Parathyroid adenoma (tissue), 2 donors: ENCODE data around the gene RNFT2.

Experiments used
- H2AFZ ChIP-seq: fragments of 300-600 bp; sonication (generic); one replicate; pipeline ENCODE4 v1.7.0; 2017; ENCODE audit warnings: antibody characterized with exemption, mild to moderate bottlenecking
- H3K27ac ChIP-seq: fragments of 300-600 bp; sonication (generic); one replicate; pipeline ENCODE4 v1.7.0; 2017
- H3K27me3 ChIP-seq: fragments of 300-600 bp; sonication (generic); one replicate; pipeline ENCODE4 v1.7.0; 2017; ENCODE audit warnings: low read length; ENCODE audit not compliant: control insufficient read depth, insufficient read depth
- H3K36me3 ChIP-seq: fragments of 300-600 bp; sonication (generic); one replicate; pipeline ENCODE4 v1.7.0; 2017; ENCODE audit warnings: low read length; ENCODE audit not compliant: control insufficient read depth, insufficient read depth
- H3K4me1 ChIP-seq: fragments of 300-600 bp; sonication (generic); one replicate; pipeline ENCODE4 v1.7.0; 2017; ENCODE audit warnings: control low read depth
- H3K4me2 ChIP-seq: fragments of 300-600 bp; sonication (generic); one replicate; pipeline ENCODE4 v1.7.0; 2017; ENCODE audit warnings: low read length
- H3K4me3 ChIP-seq: fragments of 300-600 bp; sonication (generic); one replicate; pipeline ENCODE4 v1.7.0; 2017; ENCODE audit warnings: low read depth, low read length
- H3K79me2 ChIP-seq: fragments of 300-600 bp; sonication (generic); one replicate; pipeline ENCODE4 v1.7.0; 2017; ENCODE audit warnings: control low read depth
- H3K9ac ChIP-seq: fragments of 300-600 bp; sonication (generic); one replicate; pipeline ENCODE4 v1.7.0; 2017; ENCODE audit warnings: mild to moderate bottlenecking
- H3K9me3 ChIP-seq: fragments of 300-600 bp; sonication (generic); one replicate; pipeline ENCODE4 v1.7.0; 2017; ENCODE audit warnings: low read length; ENCODE audit not compliant: control insufficient read depth
- TF ChIP-seq, protein P1 (sequence below): fragments of 300-600 bp; sonication (generic); IDR thresholded peaks from one replicate; pipeline ENCODE4 v1.7.0; 2017; ENCODE audit warnings: antibody characterized with exemption, mild to moderate bottlenecking
- donor health status: primary hyperparathyroidism.

RNFT2 gene, protein sequence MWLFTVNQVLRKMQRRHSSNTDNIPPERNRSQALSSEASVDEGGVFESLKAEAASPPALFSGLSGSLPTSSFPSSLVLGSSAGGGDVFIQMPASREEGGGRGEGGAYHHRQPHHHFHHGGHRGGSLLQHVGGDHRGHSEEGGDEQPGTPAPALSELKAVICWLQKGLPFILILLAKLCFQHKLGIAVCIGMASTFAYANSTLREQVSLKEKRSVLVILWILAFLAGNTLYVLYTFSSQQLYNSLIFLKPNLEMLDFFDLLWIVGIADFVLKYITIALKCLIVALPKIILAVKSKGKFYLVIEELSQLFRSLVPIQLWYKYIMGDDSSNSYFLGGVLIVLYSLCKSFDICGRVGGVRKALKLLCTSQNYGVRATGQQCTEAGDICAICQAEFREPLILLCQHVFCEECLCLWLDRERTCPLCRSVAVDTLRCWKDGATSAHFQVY

DNA sequence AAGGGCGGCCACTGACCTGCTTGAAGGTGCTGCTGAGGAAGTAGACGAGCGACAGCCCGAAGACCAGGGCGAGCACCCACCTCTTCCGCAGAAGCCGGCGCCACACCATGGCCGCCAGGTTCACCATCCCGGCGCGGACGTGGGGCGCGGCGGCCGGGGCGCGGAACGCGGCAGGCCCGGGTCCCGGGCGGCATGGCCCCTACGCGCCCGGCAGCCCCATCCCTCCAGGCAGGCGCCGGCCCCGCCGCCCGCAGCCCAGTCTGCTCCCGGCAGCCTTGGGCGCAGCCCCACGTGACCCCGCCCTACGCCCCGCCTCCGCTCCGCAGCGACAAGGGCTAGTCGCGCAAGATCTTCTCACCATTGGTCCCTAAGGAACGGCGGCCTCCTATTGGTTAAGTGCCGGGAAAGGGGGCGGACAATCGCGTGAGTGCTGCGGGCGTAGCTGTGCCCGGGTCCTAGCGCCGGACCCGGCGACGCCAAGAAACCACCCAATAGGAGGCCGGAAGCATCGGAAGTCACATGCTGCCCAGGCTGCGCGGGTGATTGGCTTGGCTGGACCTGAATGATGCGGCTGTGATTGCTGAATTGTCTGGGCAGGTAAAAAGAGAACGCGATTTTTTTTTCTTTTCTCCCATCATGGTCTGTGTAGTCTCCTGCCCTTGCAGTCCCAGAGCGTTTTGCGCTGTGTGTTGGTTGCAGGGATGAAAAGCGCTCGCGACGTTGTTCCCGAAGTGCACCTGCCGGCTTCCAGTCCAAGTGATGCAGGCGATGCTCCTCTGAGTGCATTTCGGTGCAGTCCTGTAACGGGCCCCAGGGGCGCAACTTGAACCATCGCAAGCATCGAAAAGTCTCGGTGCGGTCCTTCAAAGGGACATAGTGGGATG is at the start of gene RNFT2, which contains the start of gene SPRING1:
Gene RNFT2, plus strand, starts transcription at position 542 of the 884 bp plus-strand sequence. CDS start 2,183 bp downstream, outside the sequence.
Gene SPRING1, minus strand, starts transcription at position 296 of the 884 bp plus-strand sequence. Its CDS starts 169 bp downstream, at position 127.
- Histone ChIP-seq H3K27ac (no peak within 1 kb of the TSS), H2AFZ (peak within 1 kb of the TSS; percentile 77), H3K9ac (no peak within 1 kb of the TSS), H3K4me3 (peak within 1 kb of the TSS; percentile 70), H3K4me1 (peaks cover 3% of the 10 kb centered on the region), H3K36me3 (no peaks in the 10 kb centered on the region), H3K79me2 (peaks cover 8% of the 10 kb centered on the region), H3K27me3 (no peaks in the 10 kb centered on the region), H3K4me2 (peak within 1 kb of the TSS; percentile 84), H3K9me3 (no peaks in the 10 kb centered on the region)
- TF ChIP-seq, protein P1, sequence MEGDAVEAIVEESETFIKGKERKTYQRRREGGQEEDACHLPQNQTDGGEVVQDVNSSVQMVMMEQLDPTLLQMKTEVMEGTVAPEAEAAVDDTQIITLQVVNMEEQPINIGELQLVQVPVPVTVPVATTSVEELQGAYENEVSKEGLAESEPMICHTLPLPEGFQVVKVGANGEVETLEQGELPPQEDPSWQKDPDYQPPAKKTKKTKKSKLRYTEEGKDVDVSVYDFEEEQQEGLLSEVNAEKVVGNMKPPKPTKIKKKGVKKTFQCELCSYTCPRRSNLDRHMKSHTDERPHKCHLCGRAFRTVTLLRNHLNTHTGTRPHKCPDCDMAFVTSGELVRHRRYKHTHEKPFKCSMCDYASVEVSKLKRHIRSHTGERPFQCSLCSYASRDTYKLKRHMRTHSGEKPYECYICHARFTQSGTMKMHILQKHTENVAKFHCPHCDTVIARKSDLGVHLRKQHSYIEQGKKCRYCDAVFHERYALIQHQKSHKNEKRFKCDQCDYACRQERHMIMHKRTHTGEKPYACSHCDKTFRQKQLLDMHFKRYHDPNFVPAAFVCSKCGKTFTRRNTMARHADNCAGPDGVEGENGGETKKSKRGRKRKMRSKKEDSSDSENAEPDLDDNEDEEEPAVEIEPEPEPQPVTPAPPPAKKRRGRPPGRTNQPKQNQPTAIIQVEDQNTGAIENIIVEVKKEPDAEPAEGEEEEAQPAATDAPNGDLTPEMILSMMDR, result no peak

DNA sequence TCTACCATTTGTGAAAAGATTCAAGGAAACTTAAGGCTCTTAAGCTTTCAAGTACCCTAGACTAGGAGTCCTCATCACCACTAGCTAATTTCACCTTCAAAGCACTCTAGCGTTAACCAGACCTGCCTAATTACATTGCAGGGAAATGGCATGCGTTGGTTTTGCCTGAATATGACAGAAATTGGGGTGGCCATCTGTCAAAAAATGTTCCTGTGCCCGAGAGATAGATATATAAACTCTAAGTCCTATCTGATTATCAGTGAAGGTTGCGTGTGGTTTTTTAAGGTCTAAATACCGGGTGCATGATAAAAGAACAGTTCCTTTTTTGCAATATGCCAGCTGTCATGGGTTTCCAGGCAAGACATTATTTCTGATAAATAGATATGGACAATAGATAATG is 48.6 kb upstream of the RNFT2 start:
- Histone ChIP-seq H3K27me3 (peaks cover 3% of the 10 kb centered on the region), H3K9ac (no peak overlapping the region), H3K4me2 (no peak overlapping the region), H3K9me3 (no peaks in the 10 kb centered on the region), H2AFZ (no peak overlapping the region), H3K27ac (no peak overlapping the region), H3K4me1 (no peaks in the 10 kb centered on the region), H3K79me2 (no peaks in the 10 kb centered on the region), H3K4me3 (no peak overlapping the region), H3K36me3 (no peaks in the 10 kb centered on the region)
- TF ChIP-seq, protein P1, result no peak

DNA sequence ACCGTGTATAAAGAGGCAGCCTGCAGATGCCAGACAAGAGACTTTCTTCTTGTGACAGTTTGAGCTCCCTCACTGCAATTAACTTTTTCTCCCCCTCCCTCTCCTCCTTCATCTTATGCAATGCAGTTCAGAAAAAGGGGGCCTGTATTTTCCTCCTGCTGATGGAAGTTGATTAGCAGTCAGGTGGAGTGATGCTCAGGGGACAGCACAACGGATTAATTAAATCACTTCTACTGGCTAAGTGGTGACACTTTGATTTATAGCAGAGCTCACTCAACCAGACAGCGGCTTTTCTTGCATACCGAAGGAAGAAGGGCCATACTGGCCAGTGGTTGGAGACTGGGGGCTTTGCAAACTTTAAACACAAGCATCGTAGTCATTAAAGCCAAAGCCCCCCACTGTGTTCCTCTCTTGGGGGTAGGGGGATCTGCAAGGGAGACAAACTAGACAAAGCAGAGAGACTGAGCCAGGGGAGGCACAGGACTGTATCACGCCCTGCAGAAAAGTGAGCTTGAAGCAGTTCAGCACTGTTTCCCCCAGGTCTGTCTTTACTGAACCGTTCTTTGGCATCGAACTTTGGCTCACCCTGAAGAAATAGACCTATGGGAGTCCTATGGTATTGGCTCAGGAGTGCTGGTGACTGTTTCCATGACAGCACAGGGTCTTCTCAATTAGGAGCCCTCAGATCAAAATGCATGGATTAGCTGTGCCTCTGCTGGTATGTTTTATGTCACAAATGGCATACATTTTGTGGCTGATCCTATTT is 48.0 kb upstream of the RNFT2 start:
- Histone ChIP-seq H3K9me3 (no peaks in the 10 kb centered on the region), H2AFZ (no peak overlapping the region), H3K27me3 (peaks cover 3% of the 10 kb centered on the region), H3K36me3 (no peaks in the 10 kb centered on the region), H3K9ac (no peak overlapping the region), H3K27ac (no peak overlapping the region), H3K4me3 (no peak overlapping the region), H3K79me2 (no peaks in the 10 kb centered on the region), H3K4me1 (no peaks in the 10 kb centered on the region), H3K4me2 (no peak overlapping the region)
- TF ChIP-seq, protein P1, result no peak

DNA sequence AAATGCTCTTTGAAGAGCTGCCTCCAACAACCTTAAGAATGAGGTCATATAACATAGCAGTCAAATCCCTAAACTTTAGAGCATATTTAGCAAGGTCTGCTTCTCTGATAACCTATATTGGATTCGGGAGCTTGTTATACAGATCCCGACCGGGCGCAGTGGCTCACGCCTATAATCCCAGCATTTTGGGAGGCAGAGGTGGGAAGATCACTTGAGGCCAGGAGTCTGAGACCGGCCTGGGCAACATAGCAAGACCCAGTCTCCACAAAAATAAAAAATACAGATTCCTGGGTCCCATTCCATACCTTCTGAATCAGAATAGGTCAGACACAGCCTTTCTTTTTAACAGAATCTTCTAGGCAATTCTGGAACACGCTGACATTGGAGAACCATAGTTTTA is 46.9 kb upstream of the RNFT2 start:
- Histone ChIP-seq H3K27me3 (peaks cover 3% of the 10 kb centered on the region), H2AFZ (no peak overlapping the region), H3K9ac (no peak overlapping the region), H3K4me1 (no peaks in the 10 kb centered on the region), H3K79me2 (no peaks in the 10 kb centered on the region), H3K4me3 (no peak overlapping the region), H3K36me3 (no peaks in the 10 kb centered on the region), H3K4me2 (no peak overlapping the region), H3K9me3 (no peaks in the 10 kb centered on the region), H3K27ac (no peak overlapping the region)
- TF ChIP-seq, protein P1, result no peak
